ENCODE results near the gene TMEM191B. TPM values are rescaled to one million over a fixed set of nuclear protein-coding genes. Genes with fewer than 3 reads are reported as not detected.
"Not testable (repeated sequence)": the region's sequence is repeated elsewhere in the genome, so short reads cannot be mapped to it uniquely, and the experiment has no call there.

The TMEM191B gene
- total RNA-seq, 1 experiment from 2014 or later = 3.2 TPM

GRCh38 chr22:18554280-18555256 is 27.0 kb downstream of the TMEM191B start:
- BruUV-seq (replicated peaks); H3K9me2 ChIP-seq (replicated peaks; ENCODE audit: low read length); DNase-seq; H4K20me1 ChIP-seq (ENCODE audit: low read length); H3K9ac ChIP-seq (ENCODE audit: low read length); H3K27me3 ChIP-seq (ENCODE audit: low read length); H3K36me3 ChIP-seq (ENCODE audit: low read depth, low read length); H3K4me2 ChIP-seq (ENCODE audit: low read length); POLR2A ChIA-PET (ENCODE audit: unreplicated experiment); H3K27ac ChIP-seq (ENCODE audit: low read length); H3K4me1 ChIP-seq (ENCODE audit: insufficient read depth, low read length); CTCF ChIA-PET; H3K79me2 ChIP-seq (ENCODE audit: low read length); intact Hi-C loops (cut with micrococcal nuclease); H2AFZ ChIP-seq (ENCODE audit: low read length); H3F3A ChIP-seq (ENCODE audit: low read length, unreplicated experiment); H3K4me3 ChIP-seq (ENCODE audit: low read length); H3K9me3 ChIP-seq (ENCODE audit: low read length): not testable (repeated sequence)
- peak; percentile 67 for ATAC-seq

- H3K79me2 ChIP-seq (ENCODE audit: low read length); H3K27me3 ChIP-seq (ENCODE audit: low read length); H3K9me3 ChIP-seq (ENCODE audit: low read length); CTCF ChIA-PET; POLR2A ChIA-PET (ENCODE audit: unreplicated experiment); BruUV-seq (replicated peaks); H3K9ac ChIP-seq (ENCODE audit: low read length); H3F3A ChIP-seq (ENCODE audit: low read length, unreplicated experiment); intact Hi-C loops (cut with micrococcal nuclease); H3K9me2 ChIP-seq (replicated peaks; ENCODE audit: low read length); H3K36me3 ChIP-seq (ENCODE audit: low read depth, low read length); H2AFZ ChIP-seq (ENCODE audit: low read length); H3K4me3 ChIP-seq (ENCODE audit: low read length); H3K4me2 ChIP-seq (ENCODE audit: low read length); H3K4me1 ChIP-seq (ENCODE audit: insufficient read depth, low read length); H4K20me1 ChIP-seq (ENCODE audit: low read length); DNase-seq; H3K27ac ChIP-seq (ENCODE audit: low read length): not testable (repeated sequence)
- ATAC-seq = peak; percentile 86
Observed at GRCh38 chr22:18558516-18558915, 30.9 kb downstream of the TMEM191B start.

GRCh38 chr22:18558939-18559338 is 31.3 kb downstream of the TMEM191B start:
- CTCF ChIA-PET; H3K9me3 ChIP-seq (ENCODE audit: low read length); POLR2A ChIA-PET (ENCODE audit: unreplicated experiment): not testable (repeated sequence)

GRCh38 chr22:18560099-18560974 is 32.7 kb downstream of the TMEM191B start:
- H4K20me1 ChIP-seq (ENCODE audit: low read length) = not testable (repeated sequence)

More at GRCh38 chr22:18558939-18559338, 31.3 kb downstream of the TMEM191B start:
- ATAC-seq; H3K4me3 ChIP-seq (ENCODE audit: low read length); H3K4me2 ChIP-seq (ENCODE audit: low read length); H2AFZ ChIP-seq (ENCODE audit: low read length); H3K9me2 ChIP-seq (replicated peaks; ENCODE audit: low read length); H4K20me1 ChIP-seq (ENCODE audit: low read length); H3K36me3 ChIP-seq (ENCODE audit: low read depth, low read length); H3K9ac ChIP-seq (ENCODE audit: low read length); intact Hi-C loops (cut with micrococcal nuclease); H3K27me3 ChIP-seq (ENCODE audit: low read length); BruUV-seq (replicated peaks); H3F3A ChIP-seq (ENCODE audit: low read length, unreplicated experiment); H3K4me1 ChIP-seq (ENCODE audit: insufficient read depth, low read length); H3K27ac ChIP-seq (ENCODE audit: low read length); H3K79me2 ChIP-seq (ENCODE audit: low read length); DNase-seq: not testable (repeated sequence)

GRCh38 chr22:18570509-18571246 is 43.1 kb downstream of the TMEM191B start:
- CTCF ChIA-PET; H3K9me3 ChIP-seq (ENCODE audit: low read length); ATAC-seq; H3K79me2 ChIP-seq (ENCODE audit: low read length); H4K20me1 ChIP-seq (ENCODE audit: low read length); H3K36me3 ChIP-seq (ENCODE audit: low read depth, low read length); H2AFZ ChIP-seq (ENCODE audit: low read length); BruUV-seq (replicated peaks); H3K27me3 ChIP-seq (ENCODE audit: low read length); H3F3A ChIP-seq (ENCODE audit: low read length, unreplicated experiment); H3K9ac ChIP-seq (ENCODE audit: low read length); H3K9me2 ChIP-seq (replicated peaks; ENCODE audit: low read length); POLR2A ChIA-PET (ENCODE audit: unreplicated experiment); H3K27ac ChIP-seq (ENCODE audit: low read length); DNase-seq; H3K4me1 ChIP-seq (ENCODE audit: insufficient read depth, low read length); intact Hi-C loops (cut with micrococcal nuclease); H3K4me3 ChIP-seq (ENCODE audit: low read length); H3K4me2 ChIP-seq (ENCODE audit: low read length): not testable (repeated sequence)

More at GRCh38 chr22:18560099-18560974, 32.7 kb downstream of the TMEM191B start:
- H3K9ac ChIP-seq (ENCODE audit: low read length); CTCF ChIA-PET; H3K4me2 ChIP-seq (ENCODE audit: low read length); DNase-seq; H3K4me1 ChIP-seq (ENCODE audit: insufficient read depth, low read length); H3K9me2 ChIP-seq (replicated peaks; ENCODE audit: low read length); H2AFZ ChIP-seq (ENCODE audit: low read length); ATAC-seq; H3K4me3 ChIP-seq (ENCODE audit: low read length); BruUV-seq (replicated peaks); intact Hi-C loops (cut with micrococcal nuclease); H3K9me3 ChIP-seq (ENCODE audit: low read length); H3F3A ChIP-seq (ENCODE audit: low read length, unreplicated experiment); H3K27me3 ChIP-seq (ENCODE audit: low read length); H3K36me3 ChIP-seq (ENCODE audit: low read depth, low read length); H3K27ac ChIP-seq (ENCODE audit: low read length); H3K79me2 ChIP-seq (ENCODE audit: low read length); POLR2A ChIA-PET (ENCODE audit: unreplicated experiment): not testable (repeated sequence)

- H2AFZ ChIP-seq (ENCODE audit: low read length); CTCF ChIA-PET; H3K4me2 ChIP-seq (ENCODE audit: low read length); H3K9me3 ChIP-seq (ENCODE audit: low read length); H4K20me1 ChIP-seq (ENCODE audit: low read length); H3K4me3 ChIP-seq (ENCODE audit: low read length); H3K9ac ChIP-seq (ENCODE audit: low read length); POLR2A ChIA-PET (ENCODE audit: unreplicated experiment); H3K27ac ChIP-seq (ENCODE audit: low read length); BruUV-seq (replicated peaks); H3F3A ChIP-seq (ENCODE audit: low read length, unreplicated experiment); intact Hi-C loops (cut with micrococcal nuclease); H3K79me2 ChIP-seq (ENCODE audit: low read length); H3K36me3 ChIP-seq (ENCODE audit: low read depth, low read length); H3K9me2 ChIP-seq (replicated peaks; ENCODE audit: low read length); DNase-seq; ATAC-seq; H3K4me1 ChIP-seq (ENCODE audit: insufficient read depth, low read length); H3K27me3 ChIP-seq (ENCODE audit: low read length): not testable (repeated sequence)
Observed at GRCh38 chr22:18573483-18574164, 46.0 kb downstream of the TMEM191B start.

Measured in PC-3 (cell line).